Suprapubic skin (tissue), 4 donors: Measurements from ENCODE around the gene IL1R1. TPM values are rescaled to one million over a fixed set of nuclear protein-coding genes. Genes with fewer than 3 reads are reported as not detected.

ENCODE experiments used
- DNase-seq, 2 donors: peaks; one replicate each; pipeline ENCODE4 v3.0.0-alpha.2; 2019; ENCODE audit warnings: low spot score in 2 of 2
- H3K27ac ChIP-seq: fragments of 200-600 bp; sonication (generic); one replicate; pipeline ENCODE4 v1.5.1; 2019
- H3K27me3 ChIP-seq: fragments of 200-600 bp; sonication (generic); one replicate; pipeline ENCODE4 v1.5.1; 2019
- H3K36me3 ChIP-seq: fragments of 200-600 bp; sonication (generic); one replicate; pipeline ENCODE4 v1.5.1; 2019
- H3K4me1 ChIP-seq: fragments of 200-600 bp; sonication (generic); one replicate; pipeline ENCODE4 v1.5.1; 2019
- H3K4me3 ChIP-seq: fragments of 200-600 bp; sonication (generic); one replicate; pipeline ENCODE4 v1.5.1; 2019; ENCODE audit warnings: mild to moderate bottlenecking
- H3K9me3 ChIP-seq: fragments of 200-600 bp; sonication (generic); one replicate; pipeline ENCODE4 v1.5.1; 2019
- CTCF ChIP-seq, 2 donors: fragments of 200-600 bp in 1 of 2; fragments of 450-650 bp in 1 of 2; sonication (generic) in 1 of 2; IDR thresholded peaks; one replicate each; pipeline ENCODE4 v1.5.1; 2016 to 2019; ENCODE audit warnings: antibody characterized with exemption in 2 of 2, mild to moderate bottlenecking in 1 of 2, moderate library complexity in 1 of 2
- EP300 ChIP-seq: sonication (generic); formaldehyde crosslinking; IDR thresholded peaks from one replicate; pipeline ENCODE4 v1.6.1; 2017; ENCODE audit warnings: antibody characterized with exemption
- POLR2A ChIP-seq, 2 donors: fragments of 450-650 bp; IDR thresholded peaks; one replicate each; pipeline ENCODE4 v1.6.1; 2017; ENCODE audit warnings: antibody characterized with exemption in 2 of 2, mild to moderate bottlenecking in 2 of 2, moderate library complexity in 2 of 2
- POLR2AphosphoS5 ChIP-seq, 3 donors: sonication (generic); formaldehyde crosslinking; IDR thresholded peaks; one replicate each; pipeline ENCODE4 v1.6.1; 2017; ENCODE audit warnings: antibody characterized with exemption in 3 of 3
- WGBS: methylation state at CpG from one replicate; pipeline ENCODE4 v1.1.5; 2018; 5-methylcytosine and 5-hydroxymethylcytosine counted together
- total RNA-seq, 4 donors: library from RNA; depleted of rRNA; stranded (reverse); fragments of >200 nt; gene quantifications; one replicate each; pipeline ENCODE4 v1.1.0, GENCODE V29; 2016

IL1R1 gene
- total RNA-seq, 4 donors from 2014 or later = 52.1 to 90.0 (median 58.8) TPM

GRCh38 chr2:102107741-102108070 is 34.8 kb upstream of the IL1R1 start:
- Histone ChIP-seq H3K27ac (no peak overlapping the region), H3K9me3 (no peaks in the 10 kb centered on the region)

GRCh38 chr2:102109016-102109415 is 33.5 kb upstream of the IL1R1 start:
- Histone ChIP-seq H3K9me3 (no peaks in the 10 kb centered on the region), H3K27me3 (no peaks in the 10 kb centered on the region), H3K4me1 (peaks cover 16% of the 10 kb centered on the region), H3K36me3 (no peaks in the 10 kb centered on the region), H3K27ac (no peak overlapping the region), H3K4me3 (no peak overlapping the region)
- TF ChIP-seq CTCF (IDR thresholded peaks at IDR 0.05) (no peak), POLR2A (IDR thresholded peaks at IDR 0.05) (no peak)
- DNase-seq = no peak
- 88% methylated on average over 5 of the region's 5 CpGs for WGBS

More at GRCh38 chr2:102107741-102108070, 34.8 kb upstream of the IL1R1 start:
- TF ChIP-seq POLR2AphosphoS5 (IDR thresholded peaks at IDR 0.05) = no peak
- no peak for TF ChIP-seq CTCF (IDR thresholded peaks at IDR 0.05)
- no peak for TF ChIP-seq POLR2A (IDR thresholded peaks at IDR 0.05)
- TF ChIP-seq EP300 = no peak
- no peak for DNase-seq
- H3K27me3 ChIP-seq = no peaks in the 10 kb centered on the region
- WGBS = 86% methylated on average over 3 of the region's 3 CpGs
- no peaks in the 10 kb centered on the region for H3K36me3 ChIP-seq
- H3K4me3 ChIP-seq = no peak overlapping the region
- peaks cover 19% of the 10 kb centered on the region for H3K4me1 ChIP-seq

GRCh38 chr2:102110171-102110570 is 32.4 kb upstream of the IL1R1 start:
- Histone ChIP-seq H3K9me3 (no peaks in the 10 kb centered on the region), H3K4me1 (peaks cover 12% of the 10 kb centered on the region), H3K4me3 (no peak overlapping the region), H3K27me3 (no peaks in the 10 kb centered on the region), H3K27ac (no peak overlapping the region), H3K36me3 (no peaks in the 10 kb centered on the region)
- no peak for DNase-seq
- 50% methylated on average over 5 of the region's 5 CpGs for WGBS
- TF ChIP-seq CTCF (IDR thresholded peaks at IDR 0.05) = no peak
- no peak for TF ChIP-seq POLR2AphosphoS5 (IDR thresholded peaks at IDR 0.05)
- TF ChIP-seq EP300 = no peak
- no peak for TF ChIP-seq POLR2A (IDR thresholded peaks at IDR 0.05)

- no peak overlapping the region for H3K4me3 ChIP-seq
- H3K4me1 ChIP-seq = peaks cover 6% of the 10 kb centered on the region
- H3K9me3 ChIP-seq = no peaks in the 10 kb centered on the region
- no peak for DNase-seq
- H3K27me3 ChIP-seq = no peaks in the 10 kb centered on the region
- TF ChIP-seq CTCF (IDR thresholded peaks at IDR 0.05) = no peak
- TF ChIP-seq EP300 = no peak
- TF ChIP-seq POLR2A (IDR thresholded peaks at IDR 0.05) = no peak
- no peak for TF ChIP-seq POLR2AphosphoS5 (IDR thresholded peaks at IDR 0.05)
- H3K27ac ChIP-seq = no peak overlapping the region
- H3K36me3 ChIP-seq = no peaks in the 10 kb centered on the region
- WGBS = 66% methylated on average over 13 of the region's 13 CpGs
Observed at GRCh38 chr2:102110596-102111334, 31.8 kb upstream of the IL1R1 start.

GRCh38 chr2:102111823-102112222 is 30.7 kb upstream of the IL1R1 start:
- 100% methylated on average over 1 of the region's 2 CpGs for WGBS
- H3K4me3 ChIP-seq = no peak overlapping the region
- H3K4me1 ChIP-seq = peaks cover 6% of the 10 kb centered on the region
- no peak overlapping the region for H3K27ac ChIP-seq
- no peak for TF ChIP-seq EP300
- no peak for TF ChIP-seq CTCF (IDR thresholded peaks at IDR 0.05)
- no peak for TF ChIP-seq POLR2AphosphoS5 (IDR thresholded peaks at IDR 0.05)
- no peak for TF ChIP-seq POLR2A (IDR thresholded peaks at IDR 0.05)
- H3K36me3 ChIP-seq = no peaks in the 10 kb centered on the region
- H3K27me3 ChIP-seq = no peaks in the 10 kb centered on the region
- no peaks in the 10 kb centered on the region for H3K9me3 ChIP-seq
- no peak for DNase-seq
